GM12864 (cell line): ENCODE measurements around the gene SUSD6.
"Not testable (repeated sequence)": the region's sequence is repeated elsewhere in the genome, so short reads cannot be mapped to it uniquely, and the experiment has no call there.

Source experiments
- DNase-seq: peaks from one replicate; pipeline ENCODE4 v3.0.0-alpha.2; 2011; ENCODE audit warnings: low read depth
- H3K4me3 ChIP-seq: 2 replicates; pipeline ENCODE4 v1.5.1; 2011; ENCODE audit warnings: mild to moderate bottlenecking, low read depth, low read length, control low read depth
- CTCF ChIP-seq: IDR thresholded peaks from 2 replicates; pipeline ENCODE4 v1.5.1; 2011; ENCODE audit warnings: low read depth, mild to moderate bottlenecking, moderate library complexity, low read length, control low read depth, inconsistent platforms; ENCODE audit errors: missing control alignments

SUSD6 gene

GRCh38 chr14:69647213-69647612 is 35.8 kb downstream of the SUSD6 start:
- TF ChIP-seq CTCF, result no peak
- no peak overlapping the region for H3K4me3 ChIP-seq
- no peak for DNase-seq

- H3K4me3 ChIP-seq, DNase-seq: not testable (repeated sequence)
These were observed 36.2 kb downstream of the SUSD6 start for GRCh38 chr14:69647642-69648041.

GRCh38 chr14:69648480-69649451 is 37.4 kb downstream of the SUSD6 start:
- no peak for DNase-seq
- no peak for TF ChIP-seq CTCF
- H3K4me3 ChIP-seq, result peak overlapping the region; percentile 9; the same call in 1 of the 2 replicates

- no peak overlapping the region for H3K4me3 ChIP-seq
- DNase-seq, result no peak
These were observed 39.6 kb downstream of the SUSD6 start for GRCh38 chr14:69650948-69651369.

GRCh38 chr14:69651664-69652063 is 40.3 kb downstream of the SUSD6 start:
- H3K4me3 ChIP-seq, result no peak overlapping the region
- no peak for TF ChIP-seq CTCF
- DNase-seq, result no peak

More at GRCh38 chr14:69650948-69651369, 39.6 kb downstream of the SUSD6 start:
- no peak for TF ChIP-seq CTCF

GRCh38 chr14:69652942-69653684 is 41.7 kb downstream of the SUSD6 start:
- DNase-seq, result no peak
- no peak overlapping the region for H3K4me3 ChIP-seq
- peak; percentile 17 for TF ChIP-seq CTCF

- no peak for TF ChIP-seq CTCF
- DNase-seq, result no peak
These were observed 42.7 kb downstream of the SUSD6 start for GRCh38 chr14:69654116-69654515.

More at GRCh38 chr14:69654116-69654515, 42.7 kb downstream of the SUSD6 start:
- no peak overlapping the region for H3K4me3 ChIP-seq
